ENCODE measurements around the gene ZCWPW1. TPM values are rescaled to one million over a fixed set of nuclear protein-coding genes. Genes with fewer than 3 reads are reported as not detected.

The ZCWPW1 gene
- total RNA-seq, 1 experiment from 2014 or later, result 0.45 TPM

DNA sequence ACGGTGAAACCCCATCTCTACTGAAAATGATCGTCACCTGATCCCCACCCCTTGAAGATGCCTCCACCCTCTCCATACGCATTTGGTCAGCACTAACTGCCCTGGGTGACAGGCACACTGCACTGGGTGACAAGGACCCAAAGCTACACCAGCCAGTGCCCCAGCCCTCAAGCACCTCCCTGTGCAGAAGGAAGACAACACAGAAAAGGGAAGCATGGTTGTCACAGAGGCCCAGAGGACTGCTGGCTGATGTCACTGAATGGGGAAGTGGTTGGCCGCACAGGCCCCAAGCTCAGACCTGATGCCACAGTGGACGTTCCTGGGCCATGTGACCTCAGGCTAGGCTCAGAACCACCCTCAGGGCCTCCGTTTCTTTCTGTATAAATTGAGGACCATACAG is 59.4 kb downstream of the ZCWPW1 start:
- BruUV-seq (replicated peaks), result no TSS peak
- intact Hi-C loops (cut with micrococcal nuclease; ENCODE audit: unreplicated experiment), result no loop called here
- no peaks in the 10 kb centered on the region for H3K9me3 ChIP-seq (ENCODE audit: low read depth, low read length, poor library complexity, severe bottlenecking)

DNA sequence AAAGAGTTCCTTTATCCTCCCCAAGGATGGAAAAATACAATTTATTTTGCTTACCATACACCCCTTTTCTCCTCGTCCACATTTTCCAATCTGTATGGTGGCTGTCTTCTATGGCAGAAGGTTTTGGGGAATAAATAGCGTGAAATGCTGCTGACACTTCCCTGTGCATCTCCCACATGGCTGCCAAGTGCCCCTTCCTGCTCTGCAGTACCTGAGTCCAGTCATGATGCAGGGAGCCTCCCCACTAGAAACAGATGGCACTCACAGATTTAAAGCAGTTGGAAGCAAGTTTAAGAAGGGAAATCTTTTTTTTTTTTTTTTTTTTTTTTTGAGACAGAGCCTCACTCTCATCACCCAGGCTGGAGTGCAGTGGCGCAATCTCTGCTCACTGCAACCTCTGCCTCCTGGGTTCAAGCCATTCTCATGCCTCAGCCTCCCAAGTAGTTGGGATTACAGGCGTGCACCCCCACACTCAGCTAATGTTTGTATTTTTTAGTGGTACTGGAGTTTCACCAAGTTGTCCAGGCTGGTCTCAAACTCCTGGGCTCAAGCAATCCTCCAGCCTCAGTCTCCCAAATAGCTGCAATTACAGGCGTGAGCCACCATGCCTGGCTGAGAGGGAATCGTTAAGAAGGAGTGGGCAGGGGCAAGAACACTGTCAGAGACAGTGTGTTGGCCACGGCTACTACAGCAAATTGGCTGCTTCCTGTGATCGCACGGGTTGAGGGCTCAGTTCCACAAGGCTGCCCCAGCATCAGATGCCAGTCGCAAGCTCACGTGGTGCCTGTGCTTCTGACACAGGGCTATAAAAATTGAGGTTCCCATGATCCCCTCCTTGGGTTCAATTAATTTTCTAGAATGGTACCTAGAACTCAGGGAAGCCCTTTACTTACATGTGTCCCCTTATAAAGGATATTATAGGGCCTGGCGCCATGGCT is 60.6 kb downstream of the ZCWPW1 start:
- TF ChIP-seq EZH2 (IDR thresholded peaks at IDR 0.05; ENCODE audit: borderline replicate concordance, low read depth, low read length, poor library complexity, severe bottlenecking), result no peak
- TF ChIP-seq, protein P1, sequence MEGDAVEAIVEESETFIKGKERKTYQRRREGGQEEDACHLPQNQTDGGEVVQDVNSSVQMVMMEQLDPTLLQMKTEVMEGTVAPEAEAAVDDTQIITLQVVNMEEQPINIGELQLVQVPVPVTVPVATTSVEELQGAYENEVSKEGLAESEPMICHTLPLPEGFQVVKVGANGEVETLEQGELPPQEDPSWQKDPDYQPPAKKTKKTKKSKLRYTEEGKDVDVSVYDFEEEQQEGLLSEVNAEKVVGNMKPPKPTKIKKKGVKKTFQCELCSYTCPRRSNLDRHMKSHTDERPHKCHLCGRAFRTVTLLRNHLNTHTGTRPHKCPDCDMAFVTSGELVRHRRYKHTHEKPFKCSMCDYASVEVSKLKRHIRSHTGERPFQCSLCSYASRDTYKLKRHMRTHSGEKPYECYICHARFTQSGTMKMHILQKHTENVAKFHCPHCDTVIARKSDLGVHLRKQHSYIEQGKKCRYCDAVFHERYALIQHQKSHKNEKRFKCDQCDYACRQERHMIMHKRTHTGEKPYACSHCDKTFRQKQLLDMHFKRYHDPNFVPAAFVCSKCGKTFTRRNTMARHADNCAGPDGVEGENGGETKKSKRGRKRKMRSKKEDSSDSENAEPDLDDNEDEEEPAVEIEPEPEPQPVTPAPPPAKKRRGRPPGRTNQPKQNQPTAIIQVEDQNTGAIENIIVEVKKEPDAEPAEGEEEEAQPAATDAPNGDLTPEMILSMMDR (conservative IDR thresholded peaks at IDR 0.05; ENCODE audit: low read depth, low read length), result no peak
- ChIA-PET POLR2A (ENCODE audit: low non-redundant PET) (no interaction called here), CTCF (no interaction called here)
- no TSS peak for BruUV-seq (replicated peaks)
- peaks cover 8% of the 10 kb centered on the region for H3K36me3 ChIP-seq (ENCODE audit: insufficient read depth, low read length, poor library complexity, severe bottlenecking)
- no peak for DNase-seq (ENCODE audit: low spot score)
- no peak overlapping the region for H3K27ac ChIP-seq (ENCODE audit: low read depth, low read length, poor library complexity, severe bottlenecking)
- H3K4me3 ChIP-seq (ENCODE audit: low read depth, low read length, poor library complexity, severe bottlenecking), result no peak overlapping the region
- no peaks in the 10 kb centered on the region for H3K9me3 ChIP-seq (ENCODE audit: low read depth, low read length, poor library complexity, severe bottlenecking)
- intact Hi-C loops (cut with micrococcal nuclease; ENCODE audit: unreplicated experiment), result no loop called here
- H3K27me3 ChIP-seq (replicated peaks; ENCODE audit: insufficient read depth, low read depth, low read length, poor library complexity), result no peaks in the 10 kb centered on the region
- H3K4me1 ChIP-seq (ENCODE audit: insufficient read depth, low read length, poor library complexity, severe bottlenecking), result no peaks in the 10 kb centered on the region

More for the DNA sequence above, 59.4 kb downstream of the ZCWPW1 start:
- POLR2A ChIA-PET (ENCODE audit: low non-redundant PET), result no interaction called here
- CTCF ChIA-PET, result no interaction called here
- no peaks in the 10 kb centered on the region for H3K27me3 ChIP-seq (replicated peaks; ENCODE audit: insufficient read depth, low read depth, low read length, poor library complexity)
- TF ChIP-seq, protein P1 (conservative IDR thresholded peaks at IDR 0.05; ENCODE audit: low read depth, low read length), result no peak
- TF ChIP-seq EZH2 (IDR thresholded peaks at IDR 0.05; ENCODE audit: borderline replicate concordance, low read depth, low read length, poor library complexity, severe bottlenecking), result no peak
- no peak for DNase-seq (ENCODE audit: low spot score)
- H3K36me3 ChIP-seq (ENCODE audit: insufficient read depth, low read length, poor library complexity, severe bottlenecking), result peaks cover 3% of the 10 kb centered on the region
- H3K4me1 ChIP-seq (ENCODE audit: insufficient read depth, low read length, poor library complexity, severe bottlenecking), result no peaks in the 10 kb centered on the region
- no peak overlapping the region for H3K4me3 ChIP-seq (ENCODE audit: low read depth, low read length, poor library complexity, severe bottlenecking)
- H3K27ac ChIP-seq (ENCODE audit: low read depth, low read length, poor library complexity, severe bottlenecking), result no peak overlapping the region

GRCh38 chr7:100367251-100367620 is 61.3 kb downstream of the ZCWPW1 start:
- TF ChIP-seq, protein P1 (conservative IDR thresholded peaks at IDR 0.05; ENCODE audit: low read depth, low read length), result no peak
- TF ChIP-seq EZH2 (IDR thresholded peaks at IDR 0.05; ENCODE audit: borderline replicate concordance, low read depth, low read length, poor library complexity, severe bottlenecking), result no peak
- DNase-seq (ENCODE audit: low spot score), result no peak
- no peaks in the 10 kb centered on the region for H3K27me3 ChIP-seq (replicated peaks; ENCODE audit: insufficient read depth, low read depth, low read length, poor library complexity)
- no TSS peak for BruUV-seq (replicated peaks)
- H3K4me1 ChIP-seq (ENCODE audit: insufficient read depth, low read length, poor library complexity, severe bottlenecking), result no peaks in the 10 kb centered on the region
- H3K9me3 ChIP-seq (ENCODE audit: low read depth, low read length, poor library complexity, severe bottlenecking), result no peaks in the 10 kb centered on the region
- intact Hi-C loops (cut with micrococcal nuclease; ENCODE audit: unreplicated experiment), result no loop called here
- CTCF ChIA-PET, result no interaction called here
- no peak overlapping the region for H3K4me3 ChIP-seq (ENCODE audit: low read depth, low read length, poor library complexity, severe bottlenecking)
- POLR2A ChIA-PET (ENCODE audit: low non-redundant PET), result no interaction called here
- H3K36me3 ChIP-seq (ENCODE audit: insufficient read depth, low read length, poor library complexity, severe bottlenecking), result peaks cover 14% of the 10 kb centered on the region
- H3K27ac ChIP-seq (ENCODE audit: low read depth, low read length, poor library complexity, severe bottlenecking), result no peak overlapping the region

Data from A673 (cell line).